Pancreas (tissue), 10 donors: ENCODE results near the gene RAX2. TPM values are rescaled to one million over a fixed set of nuclear protein-coding genes. Genes with fewer than 3 reads are reported as not detected.

Experiments used
- ATAC-seq, 4 donors: fragments of 200-7000 bp; cut with Tn5 transposase; one replicate each; pipeline versions ENCODE4 v1.8.0 to v1.9.1; 2020; ENCODE audit warnings: mild to moderate bottlenecking in 4 of 4, moderate library complexity in 4 of 4
- DNase-seq, 6 donors: peaks; one replicate each; pipeline ENCODE4 v3.0.0-alpha.2; 2020
- FAIRE-seq: peaks from 2 replicates; lab custom pipeline; 2012; peaks lifted over from hg19 to GRCh38; lab: Jason Lieb, UNC
- H3K27ac ChIP-seq, 4 donors: fragments of 200-600 bp; sonication (generic); 1 replicate in 3 of 4; 2 replicates in 1 of 4; pipeline versions ENCODE4 v1.5.0 to v1.8.0; 2020
- H3K27me3 ChIP-seq, 4 donors: fragments of 200-600 bp; one replicate each; pipeline ENCODE4 v1.8.0; 2021
- H3K36me3 ChIP-seq, 3 donors: fragments of 200-600 bp; sonication (generic) in 1 of 3; one replicate each; pipeline versions ENCODE4 v1.5.0 to v1.8.0; 2020 to 2021
- H3K4me1 ChIP-seq, 3 donors: fragments of 200-600 bp; one replicate each; pipeline ENCODE4 v1.8.0; 2021
- H3K4me3 ChIP-seq, 4 donors: fragments of 200-600 bp; sonication (generic) in 2 of 4; one replicate each; pipeline versions ENCODE4 v1.5.0 to v1.8.0; 2020 to 2021
- H3K9me3 ChIP-seq, 4 donors: fragments of 200-600 bp; one replicate each; pipeline ENCODE4 v1.8.0; 2021
- CTCF ChIP-seq, 4 donors: fragments of 200-600 bp; sonication (generic) in 3 of 4; IDR thresholded peaks; one replicate each; pipeline versions ENCODE4 v1.5.0 to v1.8.0; 2021; ENCODE audit warnings: antibody characterized with exemption in 4 of 4
- whole genome bisulfite sequencing, 2 donors: extraction: QIAGEN DNeasy Blood & Tissue Kit; methylation state at CpG; one replicate each; pipeline ENCODE4 v1.1.7; 2013; 5-methylcytosine and 5-hydroxymethylcytosine counted together
- intact Hi-C, 3 donors: fragments of 100-400 bp; cut with DNase I; formaldehyde crosslinking; loops; one replicate each; pipeline versions ENCODE4 v1.11.1 to v1.14.2; 2022
- polyA plus RNA-seq, 2 donors: library from polyadenylated mRNA; stranded (reverse); fragments of 200-250 nt; gene quantifications; one replicate each; pipeline ENCODE4 v1.2.3, GENCODE V29; 2013
- total RNA-seq, 6 donors: library from RNA; stranded (reverse); fragmentation: NEBNext Ultra II Directional in 4 of 6; extraction: Animal tissue kit (Norgen Biotek cat#: 25700) in 4 of 6; gene quantifications; one replicate each; pipeline versions ENCODE4 v1.2.1 to v1.2.4, GENCODE V29; 2021 to 2023
- donor health status: healthy with polysubstance abuse.
- donor health status: DM: no; HTN: no; CAD: no; lungs with moderate emphysema.
- donor health status: DM: no; HTN: no; CAD: no.
- donor health status: control.
- donor health status: control.
- donor health status: Bipolar disorder and iron deficiency.
- donor health status: DM: yes; HTN: yes; CAD: no.
- donor health status: DM: no; HTN: no; CAD: no.
- donor health status: DM: no; HTN: no; CAD: no.
- donor health status: DM: yes; HTN: yes; CAD: no.

Gene RAX2
- total and polyA plus RNA-seq, 8 donors: not detected

DNA sequence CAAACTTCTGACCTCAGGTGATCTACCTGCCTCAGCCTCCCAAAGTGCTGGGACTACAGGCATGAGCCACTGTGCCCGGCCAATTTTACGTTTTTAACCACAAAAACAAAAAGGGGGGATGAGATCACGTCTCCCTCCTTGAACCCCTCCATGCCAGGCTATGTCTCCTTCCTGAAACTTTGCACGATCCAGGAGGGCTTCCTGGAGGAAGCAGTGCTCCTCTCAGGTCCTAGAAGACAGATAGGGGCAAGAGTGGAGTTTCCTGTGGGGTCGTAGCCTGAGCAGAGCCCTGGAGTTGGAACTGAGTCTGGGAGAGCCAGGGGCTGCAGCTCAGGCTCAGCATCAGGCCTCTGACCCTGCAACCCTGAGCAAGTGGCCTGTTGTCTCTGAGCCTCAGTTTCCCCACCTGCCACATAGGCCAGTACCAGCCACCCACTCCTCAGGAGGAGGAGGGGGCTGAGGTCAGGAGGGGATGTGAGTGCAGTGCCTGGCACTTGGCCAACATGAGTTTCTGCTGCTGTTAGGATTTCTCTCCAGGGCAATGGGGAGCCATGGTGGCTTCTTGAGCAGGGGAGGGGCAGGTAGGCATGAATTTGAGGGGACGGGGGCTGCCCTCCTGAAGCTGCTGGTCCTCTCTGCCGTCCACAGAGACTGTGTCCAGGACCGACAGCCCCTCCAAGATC, 26.5 kb downstream of the RAX2 start:
- no peak for FAIRE-seq
- WGBS, 2 donors: 63 to 78% methylated on average over 8 of the region's 8 CpGs
- intact Hi-C loops: no loop called here

GRCh38 chr19:3743486-3743885, 28.5 kb downstream of the RAX2 start:
- no peaks in the 10 kb centered on the region for H3K36me3 ChIP-seq
- no peaks in the 10 kb centered on the region for H3K9me3 ChIP-seq
- 98 to 100% methylated on average over 2 of the region's 2 CpGs for WGBS, 2 donors
- DNase-seq: no peak
- H3K4me3 ChIP-seq: no peak overlapping the region
- intact Hi-C loops: no loop called here
- no peak for FAIRE-seq
- no peak for TF ChIP-seq CTCF (IDR thresholded peaks at IDR 0.05)
- H3K4me1 ChIP-seq: no peaks in the 10 kb centered on the region
- no peaks in the 10 kb centered on the region for H3K27me3 ChIP-seq
- H3K27ac ChIP-seq: no peak overlapping the region
- no peak for ATAC-seq

More for the DNA sequence above, 26.5 kb downstream of the RAX2 start:
- DNase-seq: no peak
- ATAC-seq: no peak
- no peaks in the 10 kb centered on the region for H3K9me3 ChIP-seq
- no peaks in the 10 kb centered on the region for H3K4me1 ChIP-seq
- no peaks in the 10 kb centered on the region for H3K27me3 ChIP-seq
- TF ChIP-seq CTCF (IDR thresholded peaks at IDR 0.05): no peak
- H3K27ac ChIP-seq: no peak overlapping the region
- H3K4me3 ChIP-seq: no peak overlapping the region
- H3K36me3 ChIP-seq: peaks cover 0 to 5% (median 0%) of the 10 kb centered on the region in 3 donors

- ATAC-seq (no peak), FAIRE-seq (no peak), DNase-seq (no peak)
- no peak for TF ChIP-seq CTCF (IDR thresholded peaks at IDR 0.05)
- intact Hi-C loops: no loop called here
- no peaks in the 10 kb centered on the region for H3K4me1 ChIP-seq
- no peaks in the 10 kb centered on the region for H3K27me3 ChIP-seq
- WGBS, 2 donors: 94 to 98% methylated on average over 24 of the region's 24 CpGs
- no peak overlapping the region for H3K4me3 ChIP-seq
- no peak overlapping the region for H3K27ac ChIP-seq
- H3K9me3 ChIP-seq: no peaks in the 10 kb centered on the region
- H3K36me3 ChIP-seq: peaks cover 0 to 6% (median 0%) of the 10 kb centered on the region in 3 donors
Measured at GRCh38 chr19:3740431-3740830, 31.6 kb downstream of the RAX2 start.

- intact Hi-C loops: no loop called here
- no peak overlapping the region for H3K4me3 ChIP-seq
- ATAC-seq (no peak), DNase-seq (no peak), FAIRE-seq (no peak)
- H3K36me3 ChIP-seq: peaks cover 0 to 11% (median 0%) of the 10 kb centered on the region in 3 donors
- no peaks in the 10 kb centered on the region for H3K27me3 ChIP-seq
- 92 to 95% methylated on average over 32 of the region's 32 CpGs for WGBS, 2 donors
- no peak for TF ChIP-seq CTCF (IDR thresholded peaks at IDR 0.05)
- no peak overlapping the region for H3K27ac ChIP-seq
- no peaks in the 10 kb centered on the region for H3K4me1 ChIP-seq
- no peaks in the 10 kb centered on the region for H3K9me3 ChIP-seq
Measured at GRCh38 chr19:3738477-3739220, 33.4 kb downstream of the RAX2 start.
